ENCODE results near the gene PHACTR1.

PHACTR1 gene

DNA sequence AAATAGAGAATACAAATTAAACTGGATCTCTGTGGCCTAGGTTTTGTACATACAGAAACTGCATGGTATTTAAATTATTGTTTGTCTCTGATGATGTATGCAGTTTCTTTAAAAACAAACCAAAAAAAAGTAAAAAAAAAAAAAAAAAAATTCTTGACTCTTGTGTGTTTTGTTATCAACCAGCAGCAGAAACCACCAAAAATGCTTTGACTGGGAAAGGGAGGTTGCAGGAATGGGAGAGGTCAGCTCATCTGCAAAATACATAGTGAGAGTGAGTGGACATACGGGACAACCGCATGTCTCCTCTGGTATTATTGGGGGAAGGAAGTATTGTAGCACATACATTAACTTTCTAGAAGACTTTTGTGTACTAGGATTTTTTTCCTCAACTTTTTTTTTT is 573.8 kb downstream of the PHACTR1 start:
- DNase-seq (ENCODE audit: low read depth), result no peak

DNA sequence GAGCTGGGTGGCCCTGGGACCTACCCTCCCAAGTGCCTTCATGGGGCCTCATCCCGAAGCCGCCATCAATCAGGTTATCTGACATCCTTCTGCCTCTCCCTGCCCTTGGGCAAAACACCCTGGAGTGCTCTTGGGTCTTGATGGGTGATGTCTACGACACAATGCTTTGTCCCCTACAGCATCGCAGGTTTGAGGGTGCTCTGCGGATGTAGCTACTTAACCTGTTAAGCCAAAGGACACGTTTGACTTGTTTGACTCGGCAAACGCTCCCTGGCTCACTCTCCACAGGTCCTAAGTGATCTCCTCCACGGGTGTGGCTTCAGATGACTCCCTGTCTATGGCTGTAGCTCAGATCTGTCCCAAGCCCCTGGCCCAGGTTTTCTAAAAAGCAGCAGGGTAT is 576.2 kb downstream of the PHACTR1 start:
- no peak for DNase-seq (ENCODE audit: low read depth)

DNA sequence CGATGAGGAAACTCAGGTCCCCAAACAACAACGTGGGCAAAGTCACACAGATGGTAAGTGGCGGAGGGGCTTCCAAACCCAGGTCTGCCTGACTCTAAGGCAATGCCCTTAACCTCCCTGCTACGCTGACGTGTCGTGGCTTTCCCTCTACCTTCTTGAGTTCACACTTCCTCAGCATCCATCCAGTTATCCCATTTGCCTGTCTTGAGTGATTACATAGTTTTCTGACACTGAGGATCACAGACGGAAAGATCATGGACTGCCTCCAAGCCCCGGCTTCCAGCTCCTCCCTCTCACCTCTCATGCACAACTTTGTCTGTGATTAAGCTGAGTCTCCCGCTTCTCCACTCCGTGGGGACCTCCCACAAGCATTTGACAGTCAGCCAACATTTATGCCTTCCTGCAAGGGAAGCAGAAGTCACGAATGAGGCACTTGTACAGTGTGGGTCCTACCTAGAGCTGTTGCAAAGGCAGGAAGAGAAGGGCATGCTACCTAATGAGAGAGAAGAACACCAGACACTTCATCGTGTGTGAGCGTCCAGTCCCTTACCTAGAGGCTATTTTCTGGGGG is 578.0 kb downstream of the PHACTR1 start:
- no peak for DNase-seq (ENCODE audit: low read depth)

DNA sequence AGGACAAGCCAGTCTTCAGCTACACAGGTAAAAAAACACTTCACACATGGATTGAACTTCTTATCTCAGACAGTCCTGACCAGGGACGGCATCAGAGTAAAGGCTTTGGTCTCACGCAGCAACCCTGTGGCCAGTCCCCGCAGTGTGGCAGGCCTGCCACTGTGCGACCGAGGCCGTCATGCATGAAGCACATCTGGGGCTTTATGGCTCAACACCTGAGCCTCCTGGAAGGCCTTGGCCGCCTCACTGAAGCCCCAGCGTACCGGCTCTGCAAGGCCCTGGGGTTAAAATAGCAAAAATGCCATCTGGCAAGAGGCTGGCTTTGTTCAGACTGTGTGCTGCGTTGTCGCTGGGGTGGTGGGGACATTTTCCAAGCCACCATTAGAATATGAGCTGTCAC is 579.0 kb downstream of the PHACTR1 start:
- no peak for DNase-seq (ENCODE audit: low read depth)

DNA sequence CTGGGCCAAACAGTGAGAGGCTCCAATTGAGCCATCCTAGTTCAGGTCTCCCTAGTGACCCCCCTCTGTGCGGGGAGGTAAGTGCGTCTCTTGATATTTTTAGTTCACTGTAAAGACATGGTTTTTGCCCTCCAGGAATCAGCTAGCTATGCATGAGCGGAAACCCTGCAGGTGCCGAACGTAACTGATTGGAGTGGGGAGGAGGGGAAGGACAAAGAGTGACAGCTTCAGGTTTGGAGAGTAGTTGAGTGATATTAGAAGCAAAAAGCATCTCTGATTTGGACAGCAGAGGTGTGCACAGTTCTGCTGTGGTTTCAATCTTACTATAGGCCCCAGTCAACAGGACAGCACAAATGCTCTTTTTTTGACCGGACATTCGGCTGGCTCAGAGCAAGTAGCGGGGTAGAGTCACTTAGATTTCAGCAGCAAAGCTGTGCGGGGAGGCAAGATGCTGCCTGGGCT is 580.0 kb downstream of the PHACTR1 start:
- DNase-seq (ENCODE audit: low read depth), result no peak

DNA sequence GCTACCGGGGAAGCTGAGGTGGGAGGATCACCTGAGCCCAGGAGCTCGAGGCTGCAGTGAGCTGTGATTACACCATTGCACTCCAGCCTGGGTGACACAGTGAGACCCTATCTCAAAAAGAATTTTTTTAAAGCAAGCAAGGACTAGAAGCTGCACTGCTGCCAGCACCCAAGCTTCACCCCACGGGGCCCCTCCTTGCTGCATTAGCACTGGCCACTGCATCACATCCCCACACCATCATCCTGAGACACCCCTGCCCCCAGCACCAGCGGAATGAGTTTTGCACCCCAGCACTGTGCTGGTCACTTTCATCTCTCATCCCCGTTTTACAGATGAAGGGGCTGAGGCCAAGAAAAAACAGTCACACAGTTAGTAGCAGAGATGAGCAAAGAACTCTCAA is 580.8 kb downstream of the PHACTR1 start:
- no peak for DNase-seq (ENCODE audit: low read depth)

DNA sequence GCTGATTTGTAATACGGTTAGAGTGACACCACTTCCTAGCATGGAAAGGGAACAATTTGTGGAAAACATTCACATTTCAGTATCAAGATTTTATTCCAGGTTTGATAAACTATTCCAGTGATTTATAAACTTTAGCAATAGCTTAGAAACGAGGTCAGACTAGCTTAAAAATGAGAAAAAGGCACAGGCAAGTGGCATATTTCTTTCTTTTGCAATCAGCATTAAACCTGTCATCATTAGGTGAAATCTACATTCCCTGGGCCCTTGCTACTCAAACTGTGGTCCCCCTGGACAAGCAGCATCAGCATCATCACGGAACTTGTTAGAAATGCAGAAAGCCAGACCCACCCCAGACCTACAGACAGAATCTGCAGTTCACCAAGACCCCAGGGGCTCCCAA is 581.9 kb downstream of the PHACTR1 start:
- DNase-seq (ENCODE audit: low read depth), result no peak

DNA sequence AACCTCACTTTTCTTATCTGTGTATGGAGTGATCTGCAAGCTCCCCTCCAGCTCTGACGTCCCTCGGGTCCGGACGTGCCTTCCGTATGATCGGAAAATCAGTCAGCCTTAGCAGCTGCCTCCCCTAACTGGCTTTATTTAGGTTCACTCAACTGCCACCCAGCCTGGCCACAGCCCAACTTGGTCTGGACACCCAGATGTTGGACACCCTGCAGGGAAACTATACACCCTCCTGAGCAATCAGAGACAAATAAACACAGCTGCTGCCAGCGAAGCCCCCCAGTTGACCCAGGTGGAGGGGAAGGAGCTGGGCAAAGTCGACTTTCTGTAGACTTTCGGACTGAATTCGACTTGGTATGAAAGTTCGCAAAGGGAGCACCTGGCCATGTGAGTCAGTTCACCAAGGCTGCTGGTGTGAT is 582.8 kb downstream of the PHACTR1 start:
- DNase-seq (ENCODE audit: low read depth), result no peak

DNA sequence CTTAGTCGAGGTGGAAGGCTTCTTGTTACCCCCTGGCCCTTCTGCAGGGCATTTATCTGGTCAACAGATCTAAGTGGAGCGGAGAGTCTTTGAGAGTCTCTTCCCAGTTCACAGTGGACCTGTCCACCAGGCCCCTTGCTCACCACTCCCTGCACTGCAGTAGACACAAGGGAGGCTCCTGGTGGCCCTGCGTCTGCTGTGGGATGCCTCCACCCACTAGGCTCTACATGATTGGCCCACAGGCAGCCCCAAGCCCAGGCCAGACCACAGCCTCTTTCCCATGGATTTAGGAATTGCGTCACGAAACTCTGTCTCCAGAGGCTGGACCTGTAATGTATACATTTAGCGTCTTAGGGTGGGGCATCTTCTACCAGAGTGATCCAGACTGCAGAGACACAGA is 583.4 kb downstream of the PHACTR1 start:
- no peak for DNase-seq (ENCODE audit: low read depth)

DNA sequence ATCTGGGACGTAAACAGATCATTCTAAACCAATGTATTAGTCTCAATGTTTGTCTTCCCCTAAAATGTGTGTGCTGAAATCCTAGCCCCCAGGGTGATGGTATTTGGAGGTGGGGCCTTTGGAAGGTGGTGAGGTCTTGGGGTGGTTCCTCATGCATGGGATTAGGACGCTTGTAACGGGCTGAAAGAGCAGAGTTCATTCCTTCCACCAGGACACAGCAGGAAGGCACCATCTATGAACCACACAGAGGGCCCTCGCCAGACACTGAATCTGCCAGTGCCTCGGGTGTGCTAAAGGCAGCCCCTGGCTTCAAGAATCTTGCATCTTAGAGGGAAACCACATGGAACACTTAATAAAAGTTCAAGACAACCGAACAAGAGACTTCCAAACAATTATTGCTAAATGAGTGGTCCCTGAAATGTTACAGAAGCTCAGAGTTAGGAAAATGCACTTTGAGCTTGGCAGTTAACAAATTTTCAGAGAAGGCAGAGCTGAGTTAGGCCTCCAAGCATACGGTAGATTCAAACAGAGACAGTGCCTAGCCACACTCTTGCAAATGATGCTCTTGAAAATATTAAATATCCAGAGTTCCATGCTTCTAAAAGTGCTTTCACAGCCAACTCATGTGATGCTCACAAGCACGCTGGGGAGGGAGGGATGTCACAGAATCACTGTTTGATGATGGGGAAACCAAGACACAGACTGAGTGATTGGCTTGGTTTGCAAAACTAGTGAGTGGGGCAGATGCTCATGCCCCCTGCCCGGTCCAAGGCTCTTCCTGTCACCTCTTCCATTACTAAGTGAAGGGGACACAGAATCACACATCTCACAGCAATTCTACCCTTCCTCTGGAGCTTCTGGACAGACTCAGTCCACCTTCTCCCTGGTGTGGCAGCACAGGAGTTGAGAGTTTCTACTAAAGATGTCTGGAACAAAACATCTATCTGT is 584.4 kb downstream of the PHACTR1 start:
- no peak for DNase-seq (ENCODE audit: low read depth)

DNA sequence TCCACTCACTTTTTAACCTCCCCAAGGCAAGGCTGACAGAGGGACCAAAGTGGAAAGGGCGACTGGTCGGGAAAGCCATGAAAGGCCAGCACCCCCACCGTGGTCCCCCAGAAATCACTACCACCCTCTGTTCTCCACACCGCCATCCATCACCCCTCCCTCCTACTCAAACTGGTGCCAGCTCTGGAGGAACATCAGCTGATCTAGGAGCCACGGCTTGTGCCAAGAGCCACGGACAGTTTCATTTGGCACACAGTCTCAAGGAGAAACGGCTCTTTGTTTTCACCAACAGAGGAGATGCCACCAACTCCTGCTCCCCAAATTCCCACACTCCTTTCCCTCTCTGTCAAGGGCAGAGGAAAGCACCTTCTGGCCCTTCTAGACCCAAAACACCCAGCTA is 585.7 kb downstream of the PHACTR1 start:
- DNase-seq (ENCODE audit: low read depth), result no peak

DNA sequence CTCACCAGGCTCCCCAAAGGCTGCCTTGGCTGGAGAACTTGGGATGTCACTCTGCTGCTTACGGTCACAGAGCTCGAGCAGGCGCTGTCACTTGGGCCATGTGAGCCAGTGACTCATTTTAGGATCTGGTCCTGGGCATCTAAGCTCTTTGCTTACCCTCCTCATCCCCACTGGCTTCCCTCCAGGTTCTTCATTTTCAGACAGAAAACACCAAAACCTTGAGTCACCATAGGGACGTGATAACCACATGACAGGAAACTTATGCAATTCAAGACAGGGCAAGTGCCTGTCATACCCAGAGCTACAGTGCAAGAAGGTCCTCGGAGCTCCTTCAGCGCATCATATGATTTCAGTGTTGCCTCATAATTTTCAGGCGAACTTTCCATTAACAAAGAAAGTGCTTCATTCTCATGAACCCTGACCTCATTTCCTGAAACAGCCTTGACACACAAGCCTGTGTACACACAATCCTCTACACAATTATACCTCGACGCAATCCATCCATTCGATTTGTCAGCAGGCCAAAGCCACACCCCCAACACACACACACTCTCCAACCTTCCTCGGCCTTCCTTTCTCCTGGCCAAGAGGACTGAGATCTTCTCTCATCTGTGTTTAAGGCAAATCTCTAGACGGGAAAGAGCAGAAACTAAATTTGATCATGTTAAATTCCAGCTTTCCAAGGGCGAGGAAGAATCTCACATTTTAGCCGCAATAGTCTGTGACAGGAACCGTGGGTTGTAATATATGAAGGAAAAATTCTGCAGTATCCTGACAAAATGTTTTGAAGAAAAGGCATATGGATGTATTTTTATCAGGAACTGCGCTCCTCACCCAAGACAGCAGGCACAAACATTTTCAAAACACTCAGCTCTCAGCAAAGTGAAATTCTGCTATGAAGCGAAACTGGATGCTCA is 586.4 kb downstream of the PHACTR1 start:
- no peak for DNase-seq (ENCODE audit: low read depth)

DNA sequence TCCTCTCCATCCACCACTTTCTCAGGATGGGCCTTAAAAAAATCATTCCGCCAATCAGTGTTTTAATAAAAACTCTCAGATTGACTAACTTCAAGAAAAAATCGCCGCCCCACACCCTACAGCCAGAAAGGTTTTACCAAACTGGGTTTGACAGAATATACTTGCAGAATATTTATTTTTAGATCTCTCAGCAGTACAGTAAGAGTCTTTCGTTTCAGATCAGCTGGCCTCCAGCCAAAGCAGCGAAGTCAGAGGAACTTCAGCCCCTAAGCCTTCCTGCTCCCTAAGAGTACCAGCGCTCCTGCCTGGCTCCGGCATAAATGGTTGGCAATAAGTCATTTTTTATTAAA is 587.1 kb downstream of the PHACTR1 start:
- DNase-seq (ENCODE audit: low read depth), result no peak

DNA sequence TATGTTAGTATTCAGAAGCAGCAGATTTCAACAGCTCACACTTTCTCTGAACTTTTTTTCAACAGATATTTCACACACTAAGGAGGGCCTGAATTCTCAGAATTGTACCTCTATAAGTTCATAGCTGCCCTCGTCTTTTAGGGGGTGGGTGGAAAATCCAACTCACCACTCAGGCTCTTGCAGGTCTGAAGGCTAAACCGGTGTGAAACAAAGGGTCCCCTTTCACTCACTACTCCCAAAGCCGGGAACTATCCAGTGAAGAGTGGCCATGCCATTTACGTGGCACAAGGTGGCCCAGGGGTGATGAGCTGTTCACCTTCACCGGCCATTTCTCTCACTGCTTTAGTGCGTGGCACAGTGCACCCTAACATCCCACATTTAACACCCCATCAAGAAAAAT is 587.5 kb downstream of the PHACTR1 start:
- no peak for DNase-seq (ENCODE audit: low read depth)

DNA sequence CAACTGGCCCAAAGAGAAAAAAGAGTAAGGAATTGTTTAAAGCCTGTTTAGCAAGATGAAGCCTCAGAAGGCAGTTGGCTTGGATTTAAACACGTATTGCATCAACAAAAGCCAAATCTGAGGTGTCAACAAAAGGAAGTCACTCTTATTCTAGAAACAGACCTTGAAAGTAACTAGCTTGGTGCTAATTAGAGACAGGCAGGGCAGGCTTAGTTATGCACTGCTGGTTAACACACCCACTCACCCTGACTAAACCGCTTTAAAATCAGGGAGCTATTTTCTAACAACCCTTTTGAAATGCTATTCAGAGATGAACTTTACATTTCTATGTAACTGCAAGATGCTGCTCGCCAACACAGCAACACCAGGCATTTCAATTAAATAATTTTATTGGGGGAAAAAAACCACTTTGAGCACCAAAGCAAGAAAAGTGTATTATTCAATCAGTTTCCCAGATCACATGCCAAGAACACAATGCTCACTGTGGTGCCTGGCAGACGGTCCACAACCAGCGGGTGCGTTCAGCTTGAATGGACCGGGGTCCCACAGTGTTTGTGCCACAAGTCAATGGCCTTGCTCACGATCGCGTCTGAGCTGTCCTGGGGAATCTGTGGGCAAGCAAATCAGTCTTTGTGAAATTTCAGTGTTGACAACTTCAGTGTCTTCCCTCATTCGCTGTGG is 588.2 kb downstream of the PHACTR1 start:
- DNase-seq (ENCODE audit: low read depth), result no peak

DNA sequence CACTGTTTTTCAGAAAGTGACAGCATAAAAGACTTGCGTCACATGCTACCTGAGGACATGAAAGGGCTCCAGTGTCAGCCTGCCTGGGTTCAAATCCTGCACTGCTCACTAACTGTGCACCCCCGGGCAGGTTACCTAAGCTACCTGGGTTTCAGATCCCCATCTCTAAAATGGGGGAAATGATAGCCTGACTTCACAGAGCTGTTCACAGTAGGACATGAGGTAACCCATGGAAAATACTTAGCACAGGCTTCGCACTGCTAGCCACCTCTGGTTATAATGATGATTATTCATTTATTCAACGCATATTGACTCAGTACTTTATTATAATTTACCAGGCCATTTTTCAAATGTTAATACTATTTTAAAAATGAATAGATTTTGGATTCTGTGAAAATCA is 588.7 kb downstream of the PHACTR1 start:
- no peak for DNase-seq (ENCODE audit: low read depth)

DNA sequence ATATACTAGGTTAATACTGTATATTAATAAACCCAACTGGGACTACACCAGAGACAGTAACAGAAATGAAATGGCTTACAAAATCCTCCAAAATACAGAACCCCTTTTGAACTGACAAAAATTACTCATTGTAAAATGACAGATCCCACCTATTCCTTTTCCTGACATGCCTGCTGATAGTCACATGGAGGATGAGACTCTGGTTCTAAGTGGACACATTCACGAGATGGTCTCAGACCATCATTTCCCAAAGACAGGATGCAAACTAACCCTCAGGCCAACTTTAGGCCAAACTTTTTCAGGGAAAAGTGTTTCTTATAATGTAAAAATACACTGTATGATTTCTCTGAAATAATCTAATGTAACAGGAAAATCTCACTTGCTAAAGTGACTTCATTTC is 589.2 kb downstream of the PHACTR1 start:
- no peak for DNase-seq (ENCODE audit: low read depth)

DNA sequence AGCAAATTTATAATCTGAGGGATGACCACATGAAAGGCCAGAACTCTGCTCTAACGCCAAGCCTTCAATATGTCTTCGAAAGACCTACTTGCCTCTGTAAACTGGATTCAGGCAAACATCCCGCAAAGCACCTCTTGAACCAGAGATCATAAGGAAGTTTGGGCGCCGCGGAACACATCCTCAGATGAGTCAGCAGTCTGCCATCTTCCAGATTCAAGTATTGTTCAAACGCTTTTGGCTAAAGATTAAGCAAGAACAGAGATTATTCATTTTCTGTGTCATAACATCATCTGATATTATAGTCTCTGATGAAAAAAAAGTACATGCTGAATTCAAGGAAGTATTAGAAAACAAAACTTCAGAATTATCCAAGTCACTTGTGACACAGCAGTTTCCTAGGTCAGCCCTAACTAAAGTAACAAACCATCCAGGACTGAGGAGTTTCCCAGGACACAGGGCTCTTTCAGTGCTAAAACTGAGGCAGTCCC is 591.0 kb downstream of the PHACTR1 start:
- no peak for DNase-seq (ENCODE audit: low read depth)

DNA sequence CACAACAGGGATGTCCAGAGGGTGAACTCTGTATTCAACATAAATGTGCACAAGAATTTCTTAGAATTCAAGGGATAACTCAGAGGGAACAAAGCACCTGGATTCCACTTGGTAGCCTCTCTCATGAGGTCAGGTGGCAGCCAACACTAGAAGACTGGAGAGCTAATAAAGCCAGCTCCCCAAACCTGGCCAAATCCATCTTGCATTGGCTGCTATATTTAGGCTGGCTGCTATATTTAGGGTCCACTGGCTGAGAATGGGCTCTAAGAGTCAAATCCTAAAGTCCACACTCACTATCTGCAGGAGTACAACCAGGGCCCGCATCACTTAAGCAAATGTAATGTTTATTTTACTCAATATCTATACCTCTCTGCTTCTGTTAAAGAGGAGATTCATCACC is 591.8 kb downstream of the PHACTR1 start:
- DNase-seq (ENCODE audit: low read depth), result no peak

DNA sequence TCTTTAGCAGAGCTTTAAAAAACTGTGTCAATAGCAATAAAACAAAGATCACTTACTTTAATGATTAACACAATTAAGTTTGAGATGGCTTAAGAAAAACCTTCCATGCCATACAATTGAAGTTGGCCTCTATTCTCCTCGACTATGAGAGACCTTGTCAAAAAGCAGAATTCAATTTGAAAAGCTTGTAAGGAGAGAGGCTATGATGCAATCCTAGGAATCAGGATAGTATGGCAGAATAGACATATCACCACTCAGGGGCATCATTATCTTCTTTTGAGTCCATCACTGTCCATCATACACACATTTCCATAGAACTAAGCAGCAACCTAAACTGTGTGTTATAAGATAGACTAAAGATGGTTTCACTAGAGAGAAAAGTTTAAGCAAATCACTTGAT is 594.6 kb downstream of the PHACTR1 start:
- no peak for DNase-seq (ENCODE audit: low read depth)

DNA sequence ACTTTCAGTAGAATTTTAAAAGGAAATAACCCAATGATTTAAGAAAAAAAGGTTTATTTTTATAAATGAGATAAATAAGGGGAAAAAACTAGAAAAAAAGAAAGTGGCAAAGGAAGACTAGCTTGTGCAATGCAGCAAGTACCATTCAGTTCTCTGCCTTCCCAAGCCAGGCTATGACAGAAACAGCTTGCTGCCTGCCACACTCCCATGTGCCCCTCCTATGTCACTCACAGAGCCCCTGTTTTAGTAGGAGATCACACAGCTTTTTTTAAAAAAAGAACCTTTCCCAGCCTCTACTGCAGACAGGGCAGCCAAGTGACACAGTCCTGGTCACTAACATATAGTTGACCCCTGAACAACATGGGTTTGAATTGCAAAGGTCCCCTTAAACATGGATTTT is 598.2 kb downstream of the PHACTR1 start:
- no peak for DNase-seq (ENCODE audit: low read depth)

DNA sequence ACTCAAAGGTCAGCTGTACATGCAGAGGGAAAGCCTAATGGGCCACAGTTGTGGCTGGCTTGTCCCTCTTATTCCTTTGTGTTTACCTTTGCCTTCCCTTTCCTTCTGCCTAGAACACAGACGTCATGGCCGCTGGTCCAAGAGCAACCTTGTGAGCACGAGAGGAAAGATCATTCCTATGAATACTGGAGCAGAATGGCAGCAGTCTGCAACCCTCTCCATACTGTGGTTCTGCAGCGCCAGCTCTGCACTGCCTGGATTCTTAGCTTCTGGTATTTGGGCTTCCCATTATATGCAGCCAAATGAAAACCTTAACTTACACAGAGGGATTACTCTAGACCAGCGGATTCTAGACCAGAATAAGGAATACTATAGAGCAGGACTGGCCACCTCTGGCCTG is 599.3 kb downstream of the PHACTR1 start:
- no peak for DNase-seq (ENCODE audit: low read depth)

Measured in stimulated activated CD8-positive, alpha-beta memory T cell treated with anti-CD3 and anti-CD28 coated beads, Interleukin-15, amount 100 ng/mL, for 24 hours (primary cell).